ENCODE results near the gene EFCAB11. TPM values are rescaled to one million over a fixed set of nuclear protein-coding genes. Genes with fewer than 3 reads are reported as not detected.

EFCAB11 gene
- total and polyA plus RNA-seq, 2 of the 8 experiments (the other 6 are each of a cell fraction or from before 2014, with no cell fraction given): 6.8 to 12.8 TPM

DNA sequence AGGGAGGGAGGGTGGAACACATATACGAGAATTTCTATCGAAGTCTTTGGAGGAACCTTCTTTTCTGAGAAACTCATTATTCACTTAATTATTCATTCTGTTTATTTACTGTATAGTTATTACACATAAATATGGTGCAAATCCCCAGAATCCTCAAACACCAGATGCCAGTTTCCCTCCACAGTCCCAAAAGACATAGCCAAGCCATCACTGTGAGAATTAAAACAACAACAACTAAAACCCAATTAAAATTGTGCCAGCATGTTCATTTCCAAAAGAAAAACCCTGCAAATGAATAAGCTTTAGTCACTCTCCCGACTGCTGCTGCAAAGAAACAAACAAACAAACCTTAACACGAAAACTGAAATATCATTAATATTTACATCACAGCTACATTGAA lies 173.5 kb downstream of the EFCAB11 start:
- CTCF ChIA-PET (ENCODE audit: partially characterized antibody): no interaction called here

More for the DNA sequence above, 173.5 kb downstream of the EFCAB11 start:
- POLR2A ChIA-PET (ENCODE audit: partially characterized antibody): no interaction called here
- DNase-seq (ENCODE audit: low read depth in 1 of 2, low spot score in 2 of 2): no peak
- no peak overlapping the region for H3K4ac ChIP-seq (replicated peaks; ENCODE audit: insufficient read length, low read depth, low read length)
- H2BK15ac ChIP-seq (ENCODE audit: low read length): no peak overlapping the region
- H4K20me1 ChIP-seq (replicated peaks in 1 of 2; ENCODE audit: control insufficient read depth in 1 of 2, insufficient read depth in 2 of 2, low read length in 2 of 2): no peaks in the 10 kb centered on the region
- H3K79me2 ChIP-seq (ENCODE audit: control insufficient read depth in 1 of 2, insufficient read depth in 2 of 2, low read length in 2 of 2): no peaks in the 10 kb centered on the region
- no peaks in the 10 kb centered on the region for H3K36me3 ChIP-seq (ENCODE audit: control insufficient read depth in 2 of 4, insufficient read depth in 4 of 4, low read length in 3 of 4)
- H3K14ac ChIP-seq (ENCODE audit: insufficient read length): no peak overlapping the region
- no peak overlapping the region for H3K4me3 ChIP-seq (ENCODE audit: extremely low read depth in 1 of 4, insufficient read depth in 2 of 4, low read depth in 3 of 4, low read length in 4 of 4)
- TF ChIP-seq CHD2 (IDR thresholded peaks at IDR 0.05; ENCODE audit: low read length): no peak
- no peak for TF ChIP-seq KDM4A (IDR thresholded peaks at IDR 0.05; ENCODE audit: low read depth, low read length, severe bottlenecking)
- H2BK5ac ChIP-seq (ENCODE audit: low read depth, low read length): no peak overlapping the region
- no peak for FAIRE-seq
- H3K4me1 ChIP-seq (replicated peaks in 1 of 4; ENCODE audit: control insufficient read depth in 3 of 4, insufficient read depth in 4 of 4, low read length in 3 of 4): no peaks in the 10 kb centered on the region
- 92% methylated on average over 4 of the region's 4 CpGs; no CpG with 5 or more reads in 1 of the 2 experiments for WGBS, 2 experiments (ENCODE audit: extremely low coverage in 1 of 2, insufficient coverage in 1 of 2, insufficient read length in 1 of 2, insufficient replicate concordance in 2 of 2, low coverage in 1 of 2, low lambda C conversion rate in 2 of 2, missing lambda C conversion rate in 1 of 2)
- H2BK12ac ChIP-seq (ENCODE audit: low read depth, low read length): no peak overlapping the region
- no peaks in the 10 kb centered on the region for H3K27me3 ChIP-seq (replicated peaks in 1 of 4; ENCODE audit: control insufficient read depth in 3 of 4, extremely low read depth in 1 of 4, insufficient read depth in 3 of 4, low read length in 3 of 4)
- no peak overlapping the region for H4K5ac ChIP-seq (ENCODE audit: insufficient read length, low read depth, low read length)
- H3K9me3 ChIP-seq (ENCODE audit: insufficient read depth in 2 of 2, low read depth in 1 of 2, low read length in 1 of 2): no peaks in the 10 kb centered on the region
- no peak overlapping the region for H2AFZ ChIP-seq (ENCODE audit: low read length)
- no peak overlapping the region for H3K18ac ChIP-seq (ENCODE audit: extremely low read depth, low read length)
- H3K4me2 ChIP-seq (ENCODE audit: insufficient read depth in 1 of 2, low read depth in 2 of 2, low read length in 2 of 2): no peak overlapping the region
- H2BK20ac ChIP-seq (ENCODE audit: low read length): no peak overlapping the region
- no peaks in the 10 kb centered on the region; the same call in 1 of the 2 replicates for H3K23me2 ChIP-seq (ENCODE audit: low read depth, low read length)
- H3K27ac ChIP-seq (ENCODE audit: low read depth, low read length): no peak overlapping the region
- H2AK5ac ChIP-seq (ENCODE audit: low read depth, low read length): no peak overlapping the region
- H3K56ac ChIP-seq (replicated peaks; ENCODE audit: insufficient read length, low read depth, low read length): no peak overlapping the region
- H3K23ac ChIP-seq (ENCODE audit: insufficient read length): no peak overlapping the region
- H4K91ac ChIP-seq (replicated peaks; ENCODE audit: insufficient read length, low read length): no peak overlapping the region
- no peaks in the 10 kb centered on the region for H3K79me1 ChIP-seq (ENCODE audit: low read depth, low read length)
- H3K9ac ChIP-seq (replicated peaks in 1 of 4; ENCODE audit: extremely low read depth in 1 of 4, low read depth in 3 of 4, low read length in 3 of 4): no peak overlapping the region
- H4K8ac ChIP-seq (ENCODE audit: extremely low read depth, insufficient read depth, low read length): no peak overlapping the region
- H2BK120ac ChIP-seq (replicated peaks; ENCODE audit: low read depth, low read length): no peak overlapping the region
